Measurements from ENCODE around the gene EFCAB6.

EFCAB6 gene

DNA sequence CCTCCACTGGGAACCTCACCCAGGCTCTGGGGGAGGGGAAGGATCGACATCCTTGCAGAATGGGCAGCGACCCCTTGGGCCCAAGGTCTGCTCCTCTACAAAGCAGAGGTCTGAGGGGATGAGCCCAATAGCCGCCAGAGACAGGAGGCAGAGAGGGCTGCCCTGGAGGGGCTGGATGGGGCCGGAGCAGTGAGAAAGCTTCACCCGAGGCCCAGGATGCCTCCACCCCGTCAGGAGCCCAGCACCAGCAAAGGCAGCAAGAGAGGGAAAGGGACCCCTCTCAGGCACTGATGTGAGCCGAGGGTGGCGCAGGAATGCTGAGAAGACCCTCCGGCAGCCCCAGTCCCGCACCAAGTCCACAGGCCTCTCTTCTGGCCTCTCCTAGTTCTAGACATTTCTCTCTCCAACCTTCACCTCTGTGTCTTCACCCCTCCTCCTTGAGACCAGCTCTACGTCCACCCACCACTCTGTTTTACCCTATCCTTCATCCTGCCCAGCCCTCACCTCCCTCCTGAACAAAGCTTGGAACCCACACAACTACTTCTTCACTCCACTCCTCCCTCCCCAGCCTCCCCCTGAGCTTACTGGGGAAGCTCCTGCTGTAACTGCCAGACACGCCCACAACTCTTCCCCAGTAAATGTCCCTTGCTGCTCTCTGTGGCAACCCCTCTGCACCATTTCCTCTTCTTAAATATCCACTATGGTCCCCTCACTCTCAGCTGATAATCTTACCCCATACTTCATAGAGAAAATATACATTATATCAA lies 268.4 kb downstream of the EFCAB6 start:
- DNase-seq (ENCODE audit: low spot score), result no peak

DNA sequence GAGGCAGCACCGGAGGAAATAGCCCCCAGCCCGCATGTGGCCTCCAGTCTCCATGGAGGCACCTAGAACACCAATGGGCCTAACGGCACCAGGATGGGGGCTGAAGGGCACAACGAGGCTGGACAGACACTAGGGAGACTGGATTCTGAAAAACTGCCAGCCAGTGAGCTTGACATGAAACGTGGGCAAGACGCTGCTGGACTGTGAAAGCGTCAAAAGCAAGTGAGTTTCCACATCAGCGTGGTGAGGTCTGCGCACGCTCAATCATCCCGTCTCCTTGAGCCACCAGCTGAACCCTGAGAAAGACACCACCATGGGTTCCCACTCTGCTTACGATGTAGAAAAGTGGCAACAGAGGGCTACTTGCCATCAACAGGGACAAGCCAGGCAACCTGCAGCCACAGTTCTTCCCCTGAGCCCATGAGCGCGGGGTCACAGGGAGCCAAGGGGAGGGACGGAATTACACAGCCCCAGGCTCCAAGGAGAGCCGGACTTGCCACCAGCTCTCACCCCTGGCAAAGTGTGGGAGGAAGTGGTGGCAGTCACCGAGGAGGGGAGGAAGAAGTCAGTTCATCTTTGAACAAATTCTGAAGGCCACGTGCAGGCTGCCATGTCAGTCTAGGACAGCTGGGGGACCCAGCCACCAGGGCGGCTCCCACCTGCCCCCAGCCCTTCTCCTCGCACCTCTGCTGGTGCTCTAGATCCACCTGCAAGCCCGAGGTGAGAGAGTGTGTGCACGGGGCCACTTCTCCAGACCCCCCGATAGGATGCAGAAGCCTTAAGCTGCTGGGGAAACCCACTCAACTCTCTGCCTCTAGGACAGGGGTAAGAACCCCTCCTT lies 269.2 kb downstream of the EFCAB6 start:
- DNase-seq (ENCODE audit: low spot score), result no peak

DNA sequence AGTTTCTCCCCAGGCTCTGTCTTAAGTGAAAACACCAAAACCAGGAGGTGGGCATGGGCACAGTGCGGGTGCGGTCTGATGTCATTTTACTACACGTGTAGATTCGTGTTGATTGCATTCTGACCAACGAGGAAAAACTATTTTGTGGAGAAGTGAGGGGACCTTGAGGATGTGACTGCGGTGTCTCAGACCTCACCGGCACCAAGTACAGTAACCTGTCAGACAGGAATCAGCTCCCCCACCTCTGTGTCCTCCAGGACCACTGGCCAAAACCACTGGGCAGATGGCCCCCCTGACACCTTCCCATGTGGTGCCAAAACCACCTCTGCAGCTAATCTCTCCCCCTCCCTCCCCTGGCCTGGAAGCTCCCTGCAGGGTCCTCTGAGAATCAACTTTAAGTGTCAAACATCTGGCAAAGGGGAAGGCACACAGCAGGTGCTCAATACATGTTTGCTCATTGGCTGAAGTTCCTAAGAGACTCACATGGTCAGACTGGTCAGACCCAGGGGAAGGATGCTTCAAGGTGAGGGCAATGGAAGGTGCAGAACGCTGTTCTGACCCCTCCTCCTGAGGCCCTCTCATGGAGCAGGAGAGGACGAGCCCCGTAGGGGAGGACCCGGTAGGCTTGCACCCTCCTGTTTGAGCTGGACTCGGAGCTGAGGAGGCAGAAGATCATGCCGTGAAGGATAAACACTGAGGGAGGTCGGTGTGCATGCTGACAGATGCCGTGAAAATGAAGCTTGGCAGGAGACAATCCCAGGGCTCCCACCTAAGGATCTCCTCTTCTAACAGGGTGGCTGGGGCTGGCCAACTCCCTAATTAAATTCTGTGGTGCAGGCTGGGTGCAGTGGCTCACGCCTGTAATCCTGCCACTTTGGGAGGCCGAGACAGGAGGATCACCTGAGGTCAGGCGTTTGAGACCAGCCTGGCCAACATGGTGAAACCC lies 270.4 kb downstream of the EFCAB6 start:
- DNase-seq (ENCODE audit: low spot score), result no peak

DNA sequence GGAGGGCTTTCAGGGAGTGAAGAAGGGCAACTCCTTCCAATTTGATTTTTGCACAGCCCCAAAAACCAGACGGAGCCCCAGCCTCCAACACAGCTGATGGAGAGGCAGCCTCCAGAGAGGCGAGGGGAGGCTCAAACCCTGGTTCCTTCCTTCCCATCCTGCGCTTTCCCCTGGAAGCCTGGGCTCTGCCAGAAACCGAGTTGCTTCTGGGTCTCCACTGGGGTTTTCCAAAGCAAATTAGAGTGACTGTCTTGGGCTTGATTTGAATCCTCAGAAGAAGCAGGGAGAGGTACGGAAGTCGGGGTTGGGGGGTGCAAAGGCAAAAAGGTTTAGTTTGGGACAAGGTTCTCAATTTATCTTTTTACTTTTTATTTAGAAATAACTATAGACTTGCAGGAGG lies 271.1 kb downstream of the EFCAB6 start:
- no peak for DNase-seq (ENCODE audit: low spot score)

DNA sequence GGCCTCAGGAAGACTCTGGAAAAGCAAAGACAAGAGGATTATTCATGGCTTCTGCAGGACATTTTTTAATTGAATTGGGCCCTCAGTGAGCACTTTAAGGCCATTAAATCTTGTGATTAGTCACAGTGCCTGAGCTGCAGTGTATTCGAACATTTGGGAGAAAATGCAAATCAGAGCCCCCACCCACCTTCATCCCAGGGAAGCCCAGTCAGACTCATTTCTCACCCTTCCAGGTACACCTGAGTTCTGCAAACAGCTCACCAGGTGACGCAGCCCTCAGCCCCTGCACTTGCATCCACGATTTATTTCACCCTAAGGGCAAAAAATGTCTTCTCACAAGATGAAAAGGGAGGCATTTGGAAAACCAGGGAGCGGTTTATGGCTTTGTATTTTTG lies 271.6 kb downstream of the EFCAB6 start:
- no peak for DNase-seq (ENCODE audit: low spot score)

DNA sequence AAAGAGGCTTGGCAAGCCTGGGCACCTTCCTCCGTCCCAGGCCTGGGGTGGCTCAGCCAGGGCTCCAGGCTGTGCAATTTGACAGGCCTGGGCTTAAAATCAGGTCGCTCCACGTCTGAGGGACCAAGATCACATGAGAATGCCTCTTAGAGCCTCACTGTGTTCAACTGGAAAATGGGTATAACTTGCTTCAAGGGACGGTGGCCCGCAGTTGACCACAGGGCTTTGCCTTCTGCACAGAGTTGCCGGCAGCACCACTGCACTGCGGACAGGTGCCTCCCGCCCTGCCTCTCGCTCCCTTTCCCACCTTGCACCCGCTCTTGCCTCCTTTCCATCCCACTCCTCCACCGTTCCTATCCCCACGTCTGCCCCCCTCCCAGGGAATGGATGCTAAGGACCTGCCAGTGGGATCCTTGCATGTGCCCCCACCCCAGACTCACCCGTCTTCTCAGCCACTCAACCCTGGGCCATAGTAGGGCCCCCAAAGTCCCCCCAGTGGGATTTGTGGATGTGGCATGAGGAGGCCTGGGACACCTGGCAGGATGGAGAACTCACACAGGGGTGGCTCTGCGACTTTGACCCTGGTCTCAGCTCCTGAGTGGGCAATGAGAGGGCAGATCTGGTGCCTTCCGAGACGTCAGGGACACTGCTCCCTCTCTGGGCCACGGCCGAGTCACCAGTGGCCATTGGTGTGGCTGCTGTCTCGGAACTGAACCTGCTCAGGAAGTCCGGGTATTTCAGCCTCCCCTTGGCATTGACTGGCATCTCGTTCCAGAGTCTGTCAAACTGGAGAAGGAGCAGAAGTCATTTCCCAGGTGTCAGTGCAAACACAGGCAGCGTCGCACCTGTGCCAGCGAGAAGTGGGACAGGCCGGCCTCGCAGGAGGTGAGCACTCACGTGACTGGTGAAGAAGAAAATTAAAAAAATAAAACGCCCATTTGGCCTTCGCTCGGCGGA lies 272.3 kb downstream of the EFCAB6 start:
- no peak for DNase-seq (ENCODE audit: low spot score)

DNA sequence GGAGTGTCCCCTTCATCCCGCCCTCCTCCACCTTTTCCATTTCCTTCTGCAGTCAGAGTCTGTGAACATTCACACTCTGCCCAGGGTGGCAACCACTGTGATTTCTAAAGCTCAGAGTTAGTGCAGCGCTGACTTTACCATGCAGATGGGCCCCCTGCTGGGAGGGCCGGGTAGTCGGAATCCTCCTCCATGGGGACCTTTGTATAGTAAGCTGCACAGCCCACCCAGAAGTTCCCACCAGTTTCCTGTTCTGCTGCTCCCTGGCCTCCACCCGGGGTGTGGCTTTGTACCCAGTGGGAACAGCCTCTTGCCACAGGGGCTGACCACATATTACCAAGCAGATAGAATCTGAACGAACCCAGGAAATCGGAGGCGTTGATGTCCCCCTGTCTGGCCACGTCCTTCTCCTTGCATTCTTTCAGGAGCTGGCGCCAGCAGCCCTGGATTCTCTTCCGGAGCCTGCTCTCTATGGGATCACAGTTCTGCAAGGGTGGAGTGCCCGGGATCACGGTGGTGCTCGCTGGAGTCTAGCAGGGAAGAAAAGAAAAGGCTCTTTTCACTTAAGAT lies 275.0 kb downstream of the EFCAB6 start:
- DNase-seq (ENCODE audit: low spot score), result no peak

DNA sequence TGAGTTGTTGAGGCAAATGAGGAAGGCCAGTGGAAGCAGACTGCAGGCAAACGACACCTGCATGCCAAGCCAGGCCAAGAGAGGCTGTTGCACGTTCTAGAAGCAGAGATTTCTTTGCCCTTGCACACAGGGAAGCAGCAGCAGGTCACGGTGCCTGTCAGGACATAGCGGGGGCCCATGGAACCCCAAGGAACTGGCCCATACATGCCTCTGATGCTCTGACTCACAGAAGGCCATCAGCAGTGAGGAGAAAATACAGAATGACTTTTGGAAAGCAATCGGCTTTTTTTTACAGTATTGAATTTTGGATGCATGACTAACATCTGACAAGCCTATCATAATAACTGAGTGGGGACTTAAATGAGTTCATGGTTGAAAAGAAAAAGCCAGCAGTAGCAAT lies 276.4 kb downstream of the EFCAB6 start:
- no peak for DNase-seq (ENCODE audit: low spot score)

DNA sequence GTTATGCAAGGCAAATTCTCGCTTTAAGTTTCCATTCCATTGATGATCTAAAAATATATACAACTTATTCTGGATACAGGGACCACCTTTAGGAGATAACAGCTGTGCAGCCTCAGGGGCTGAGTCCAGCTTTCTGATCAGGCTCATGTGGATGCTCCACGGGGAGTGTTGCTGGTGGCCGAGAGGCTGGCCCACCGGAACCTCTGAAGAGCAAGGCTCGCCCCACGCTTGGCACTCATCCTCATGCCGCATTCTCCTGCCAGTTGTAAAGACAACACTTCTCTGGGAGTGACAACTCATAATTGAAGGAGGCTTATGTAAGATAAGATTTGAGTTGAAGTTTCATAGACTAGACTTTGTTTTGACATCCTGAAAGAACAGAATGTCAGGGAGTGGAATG lies 276.8 kb downstream of the EFCAB6 start:
- no peak for DNase-seq (ENCODE audit: low spot score)

- DNase-seq (ENCODE audit: low spot score), result no peak
These were observed 277.2 kb downstream of the EFCAB6 start for GRCh38 chr22:43534916-43535315.

DNA sequence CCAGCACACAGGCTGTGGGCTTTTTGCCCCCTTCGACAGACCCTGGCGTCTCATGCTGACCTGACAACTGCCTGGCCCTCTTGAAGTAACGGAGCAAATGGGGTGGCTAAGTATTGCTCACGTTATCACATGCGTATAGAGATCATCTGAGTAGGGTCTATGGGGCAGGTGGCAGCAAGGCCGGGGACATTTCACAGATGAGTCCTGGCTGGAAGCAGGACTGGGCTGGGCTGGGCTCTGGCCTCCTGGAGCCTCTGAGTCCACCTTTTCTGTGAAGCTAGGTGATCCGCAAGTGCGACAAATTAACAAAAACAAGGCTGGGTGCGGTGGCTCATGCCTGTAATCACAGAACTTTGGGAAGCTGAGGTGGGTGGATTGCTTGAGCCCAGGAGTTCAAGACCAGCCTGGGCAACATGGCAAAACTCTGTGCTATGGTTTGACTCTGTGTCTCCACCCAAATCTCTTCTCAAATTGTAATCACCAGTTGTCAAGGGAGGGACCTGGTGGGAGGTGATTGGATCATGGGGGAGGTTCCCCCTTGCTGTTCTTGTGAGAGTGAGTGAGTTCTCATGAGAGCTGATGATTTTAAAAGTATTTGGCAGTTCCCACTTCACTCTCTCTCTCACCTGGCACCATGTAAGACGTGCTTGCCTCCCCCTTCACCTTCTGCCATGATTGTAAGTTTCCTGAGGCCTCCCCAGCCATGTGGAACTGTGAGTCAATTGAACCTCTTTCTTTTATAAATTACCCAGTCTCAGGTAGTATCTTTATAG lies 278.3 kb downstream of the EFCAB6 start:
- DNase-seq (ENCODE audit: low spot score), result no peak

GRCh38 chr22:43533156-43533530 lies 279.0 kb downstream of the EFCAB6 start:
- DNase-seq (ENCODE audit: low spot score), result no peak

- DNase-seq (ENCODE audit: low spot score), result no peak
These were observed 279.6 kb downstream of the EFCAB6 start for GRCh38 chr22:43532301-43533155.

DNA sequence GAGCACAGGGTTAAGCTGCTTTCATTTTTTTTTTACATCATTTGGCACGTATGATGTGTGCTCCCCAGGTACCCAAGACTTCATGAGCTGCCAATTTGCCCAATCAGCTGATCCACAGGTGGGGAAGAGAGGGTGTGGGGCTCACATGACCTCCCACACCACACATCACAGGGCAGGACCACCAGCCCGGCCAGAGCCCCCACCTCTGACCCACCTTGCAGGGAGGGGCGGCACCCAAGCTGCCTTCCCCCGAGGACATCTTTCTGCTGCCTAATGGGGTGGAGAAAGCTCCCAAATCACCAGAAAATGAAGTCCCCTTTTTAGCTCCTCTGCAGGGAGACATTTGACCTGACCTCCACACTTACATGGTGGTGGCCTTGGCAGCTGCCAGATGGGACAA lies 280.5 kb downstream of the EFCAB6 start:
- no peak for DNase-seq (ENCODE audit: low spot score)

- no peak for DNase-seq (ENCODE audit: low spot score)
These were observed 281.5 kb downstream of the EFCAB6 start for GRCh38 chr22:43530349-43531201.

DNA sequence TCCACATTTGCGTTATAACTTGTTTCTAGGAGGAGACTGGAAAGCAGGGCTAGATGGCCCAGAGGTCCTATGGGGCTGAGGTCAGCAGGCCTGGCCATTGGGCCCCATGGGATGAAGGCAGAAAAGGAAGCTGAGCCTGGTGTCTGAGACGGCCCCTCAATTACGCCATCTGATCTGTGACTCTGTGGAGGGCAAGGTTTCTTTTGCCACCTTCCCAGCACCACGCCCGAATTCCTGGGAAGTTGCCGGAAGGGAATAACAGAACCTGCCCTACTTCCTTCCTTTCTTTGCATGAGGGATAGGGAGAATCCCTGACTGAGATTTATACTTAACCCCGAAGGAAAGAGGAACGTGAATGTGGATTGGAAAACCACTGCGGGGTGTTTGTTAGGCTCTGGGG lies 282.2 kb downstream of the EFCAB6 start:
- DNase-seq (ENCODE audit: low spot score), result no peak

GRCh38 chr22:43529461-43529860 lies 282.6 kb downstream of the EFCAB6 start:
- DNase-seq (ENCODE audit: low spot score), result no peak

Data from CD4-positive, alpha-beta T cell treated with Interleukin-2 at 100 ng/mL for 4 hours (primary cell).